Gastroesophageal sphincter (tissue), 3 donors: ENCODE results near the gene TAAR9.

ENCODE experiments used
- EP300 ChIP-seq: sonication (generic); formaldehyde crosslinking; IDR thresholded peaks from one replicate; pipeline ENCODE4 v1.6.1; 2017; ENCODE audit warnings: antibody characterized with exemption, mild to moderate bottlenecking
- POLR2A ChIP-seq, 2 donors: fragments of 450-650 bp; IDR thresholded peaks; one replicate each; pipeline ENCODE4 v1.6.1; 2017; ENCODE audit warnings: antibody characterized with exemption in 2 of 2, mild to moderate bottlenecking in 2 of 2, moderate library complexity in 1 of 2
- POLR2AphosphoS5 ChIP-seq: sonication (generic); formaldehyde crosslinking; IDR thresholded peaks from one replicate; pipeline ENCODE4 v1.6.1; 2017; ENCODE audit warnings: antibody characterized with exemption
- TF ChIP-seq, protein P1 (sequence below), 4 experiments: fragments of 200-600 bp in 2 of 4; fragments of 450-650 bp in 2 of 4; sonication (generic) in 1 of 4; IDR thresholded peaks; one replicate each; pipeline ENCODE4 v1.5.1; 2017 to 2019; ENCODE audit warnings: antibody characterized with exemption in 4 of 4, mild to moderate bottlenecking in 2 of 4, moderate library complexity in 2 of 4

DNA sequence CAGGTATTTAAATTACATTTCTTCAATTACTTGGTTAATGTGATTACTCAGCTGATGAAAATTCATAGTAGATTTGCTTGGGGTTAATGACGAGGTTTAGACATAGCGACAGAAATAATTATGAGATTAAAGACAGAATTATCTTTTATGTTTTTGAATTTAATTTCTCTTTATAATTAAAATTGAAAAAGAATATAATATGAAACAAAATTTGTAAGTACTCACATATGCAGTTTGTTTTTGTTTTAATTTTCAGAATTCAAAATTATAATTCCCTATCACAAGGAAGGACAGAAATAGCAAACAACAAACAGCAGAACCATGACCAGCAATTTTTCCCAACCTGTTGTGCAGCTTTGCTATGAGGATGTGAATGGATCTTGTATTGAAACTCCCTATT is 14.3 kb downstream of the TAAR9 start, which contains the start of gene TAAR8:
- TF ChIP-seq, protein P1, sequence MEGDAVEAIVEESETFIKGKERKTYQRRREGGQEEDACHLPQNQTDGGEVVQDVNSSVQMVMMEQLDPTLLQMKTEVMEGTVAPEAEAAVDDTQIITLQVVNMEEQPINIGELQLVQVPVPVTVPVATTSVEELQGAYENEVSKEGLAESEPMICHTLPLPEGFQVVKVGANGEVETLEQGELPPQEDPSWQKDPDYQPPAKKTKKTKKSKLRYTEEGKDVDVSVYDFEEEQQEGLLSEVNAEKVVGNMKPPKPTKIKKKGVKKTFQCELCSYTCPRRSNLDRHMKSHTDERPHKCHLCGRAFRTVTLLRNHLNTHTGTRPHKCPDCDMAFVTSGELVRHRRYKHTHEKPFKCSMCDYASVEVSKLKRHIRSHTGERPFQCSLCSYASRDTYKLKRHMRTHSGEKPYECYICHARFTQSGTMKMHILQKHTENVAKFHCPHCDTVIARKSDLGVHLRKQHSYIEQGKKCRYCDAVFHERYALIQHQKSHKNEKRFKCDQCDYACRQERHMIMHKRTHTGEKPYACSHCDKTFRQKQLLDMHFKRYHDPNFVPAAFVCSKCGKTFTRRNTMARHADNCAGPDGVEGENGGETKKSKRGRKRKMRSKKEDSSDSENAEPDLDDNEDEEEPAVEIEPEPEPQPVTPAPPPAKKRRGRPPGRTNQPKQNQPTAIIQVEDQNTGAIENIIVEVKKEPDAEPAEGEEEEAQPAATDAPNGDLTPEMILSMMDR (IDR thresholded peaks at IDR 0.05), result no peak
- no peak for TF ChIP-seq POLR2AphosphoS5
- TF ChIP-seq POLR2A (IDR thresholded peaks at IDR 0.05), result no peak
- no peak for TF ChIP-seq EP300
